Activated CD8-positive, alpha-beta T cell treated with anti-CD3 and anti-CD28 coated beads for 36 hours (primary cell): ENCODE data around the gene HYCC2. TPM values are rescaled to one million over a fixed set of nuclear protein-coding genes. Genes with fewer than 3 reads are reported as not detected.

Source experiments
- total RNA-seq, 2 experiments: library from RNA; stranded (reverse); gene quantifications; one replicate each; pipeline ENCODE4 v1.2.3, GENCODE V29; 2021

Gene HYCC2
- total RNA-seq, 2 experiments from 2014 or later = 24.7 to 26.9 TPM

Other genes starting within 250 kb of the HYCC2 start
- gene CLK1, start 207.0 kb downstream of the HYCC2 start, total RNA-seq = 100 to 1,000 TPM; 121 to 122 TPM
- gene PPIL3, start 182.6 kb downstream of the HYCC2 start, total RNA-seq = 10 to 100 TPM; 97.9 to 99.4 TPM
- 10 to 100 TPM; 30.8 to 35.3 TPM for gene NIF3L1, start 182.3 kb downstream of the HYCC2 start, total RNA-seq
- 10 to 100 TPM; 51.3 to 59.2 TPM for gene ORC2, start 108.0 kb downstream of the HYCC2 start, total RNA-seq
- 100 to 1,000 TPM; 134 to 140 TPM for gene NDUFB3, start 330 bp upstream of the HYCC2 start, total RNA-seq
- 100 to 1,000 TPM; 222 to 229 TPM for gene CFLAR, start 44.5 kb upstream of the HYCC2 start, total RNA-seq
- 10 to 100 TPM; 18.3 to 22.6 TPM for gene CASP10, start 111.5 kb upstream of the HYCC2 start, total RNA-seq
- gene CASP8, start 188.9 kb upstream of the HYCC2 start, total RNA-seq = 10 to 100 TPM; 35.2 to 38.4 TPM